Medulla oblongata (tissue), 1 donor: Measurements from ENCODE around the gene CCR6.
A peak's percentile ranks its signal among the peaks of the same experiment; 100 is the strongest.
"Not testable (repeated sequence)": the region's sequence is repeated elsewhere in the genome, so short reads cannot be mapped to it uniquely, and the experiment has no call there.

Source experiments
- DNase-seq: peaks from one replicate; pipeline ENCODE4 v3.0.0-alpha.2; 2015; ENCODE audit errors: extremely low spot score

The CCR6 gene

DNA sequence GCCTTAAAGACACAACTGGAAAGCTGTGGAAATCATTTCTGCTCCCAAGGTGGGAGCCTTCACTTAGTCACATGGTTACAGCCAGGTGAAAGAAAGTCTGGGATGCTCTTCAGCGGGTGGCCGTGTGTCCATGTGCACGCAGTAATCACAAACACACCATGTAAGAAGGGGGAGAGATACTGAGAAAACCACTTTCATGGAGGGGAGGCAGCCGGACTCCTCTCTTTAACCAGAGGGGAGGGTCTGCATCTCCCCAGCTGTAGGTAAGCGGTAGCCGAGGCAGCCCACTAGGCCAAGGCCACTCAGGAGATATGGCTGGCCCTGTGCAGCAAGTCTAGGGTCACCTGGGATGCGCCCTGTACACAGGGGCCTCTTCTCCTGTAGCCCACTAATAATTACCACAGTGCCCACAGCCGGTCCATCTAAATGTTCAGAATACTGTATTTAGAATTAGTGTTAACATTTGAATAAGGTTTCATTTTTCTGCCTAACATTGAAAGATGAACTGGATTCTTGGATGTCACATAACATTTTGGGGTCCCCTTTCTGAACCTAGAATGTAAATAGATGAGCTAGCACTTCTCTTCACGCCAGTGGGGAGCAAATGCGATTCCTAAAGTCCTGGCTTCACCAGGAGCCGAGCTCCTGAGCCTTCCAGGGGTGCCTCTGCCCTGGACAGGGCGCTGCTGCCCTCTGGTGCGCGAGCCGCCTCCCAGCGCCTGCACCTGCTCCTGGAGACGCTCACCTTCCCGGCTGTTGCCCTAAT is 19.0 kb downstream of the CCR6 start:
- DNase-seq: peak; percentile 37

DNA sequence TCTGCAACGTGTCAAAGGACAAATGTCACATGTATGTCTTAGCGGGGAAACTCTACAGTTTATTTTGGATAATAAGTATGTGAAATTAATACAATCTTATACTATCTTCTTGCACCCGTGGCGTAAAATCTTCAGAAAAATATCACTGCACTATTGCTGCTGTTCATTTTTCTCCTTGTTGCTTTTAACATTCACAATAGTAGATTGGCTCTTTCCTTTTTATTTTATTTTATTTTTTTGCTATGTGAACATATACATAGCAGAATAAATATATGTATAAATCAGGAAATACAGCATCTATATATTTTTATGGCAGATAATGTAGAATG is 19.5 kb downstream of the CCR6 start:
- no peak for DNase-seq

GRCh38 chr6:167143041-167143440 is 20.1 kb downstream of the CCR6 start:
- DNase-seq: no peak

DNA sequence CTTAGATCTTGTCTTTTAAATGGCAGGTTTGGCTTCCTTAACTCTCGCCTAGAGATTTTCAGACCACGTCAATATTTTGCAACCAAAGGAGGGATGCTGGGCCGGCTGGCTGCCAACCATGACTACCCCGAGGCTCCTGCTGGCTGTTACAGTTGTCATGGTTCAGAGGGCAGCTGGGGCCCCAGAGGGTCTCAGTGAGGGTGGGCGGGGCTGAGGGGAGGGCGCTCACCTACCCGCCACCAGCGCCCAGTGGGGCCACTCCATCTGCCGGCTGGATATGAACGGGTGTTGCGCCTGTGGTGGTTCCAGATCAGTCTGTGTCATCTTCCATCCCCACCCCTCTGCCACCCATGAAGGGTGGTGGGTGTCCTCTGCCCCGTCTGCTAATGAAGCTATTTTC is 22.6 kb downstream of the CCR6 start:
- no peak for DNase-seq

DNA sequence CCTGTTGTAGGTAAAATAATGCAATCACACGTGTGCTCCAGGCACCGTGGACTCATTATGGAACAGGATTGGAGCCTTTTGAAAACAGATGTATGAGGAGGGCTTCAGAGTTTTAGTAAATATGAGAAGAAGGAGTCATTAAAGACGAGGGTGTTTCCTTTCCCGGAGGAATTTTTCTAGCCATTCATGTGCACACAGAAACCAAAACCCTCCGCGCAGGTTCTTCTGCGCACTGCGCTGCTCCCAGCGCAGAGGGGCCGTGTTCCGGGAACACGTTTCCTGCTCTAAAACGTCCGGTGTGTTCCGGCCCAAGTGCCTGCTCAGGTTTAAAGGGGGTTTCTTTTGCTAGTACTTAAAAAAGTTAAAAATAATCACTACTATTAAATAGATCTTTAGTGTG is 23.2 kb downstream of the CCR6 start:
- no peak for DNase-seq

DNA sequence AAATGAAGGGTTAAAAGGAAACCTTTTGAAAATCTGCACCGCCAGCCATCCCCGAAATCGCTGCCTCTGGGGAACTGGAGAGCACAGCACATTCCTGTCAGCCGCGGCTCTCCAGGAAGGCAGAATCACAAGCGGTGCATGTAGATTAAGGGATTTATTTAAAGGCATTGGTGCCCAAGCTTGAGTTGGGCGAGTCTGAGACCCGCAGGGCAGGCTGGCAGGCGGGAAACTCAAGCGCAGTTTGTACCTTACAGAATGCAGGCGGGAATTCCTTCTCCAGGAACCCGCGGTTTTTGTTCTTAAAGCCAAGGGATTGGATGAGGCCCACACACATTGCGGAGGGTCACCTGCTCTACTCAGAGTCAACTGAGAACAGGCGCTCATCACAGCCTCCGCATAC is 24.1 kb downstream of the CCR6 start:
- DNase-seq: no peak

DNA sequence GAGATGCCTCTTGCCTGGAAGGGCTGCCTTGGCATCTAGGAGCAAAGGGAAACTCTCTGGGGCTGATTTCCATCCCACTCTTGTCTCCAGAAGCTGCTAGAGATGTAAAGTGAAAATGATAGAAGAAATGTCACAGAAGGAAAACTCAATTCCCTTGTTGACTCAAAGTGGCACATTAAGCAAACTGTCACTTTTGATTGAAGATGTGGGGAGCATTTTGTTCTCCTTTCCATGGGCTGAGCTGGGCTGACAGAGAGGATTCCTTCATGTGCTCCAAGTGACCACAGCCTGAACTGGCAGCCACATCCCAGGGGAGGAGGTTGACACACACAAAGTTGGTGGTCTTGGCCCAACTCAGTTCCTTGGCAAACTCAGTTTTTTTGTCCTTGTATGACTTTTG is 25.1 kb downstream of the CCR6 start:
- DNase-seq: no peak

- DNase-seq: no peak
Observed at GRCh38 chr6:167148997-167149396, 26.1 kb downstream of the CCR6 start.

DNA sequence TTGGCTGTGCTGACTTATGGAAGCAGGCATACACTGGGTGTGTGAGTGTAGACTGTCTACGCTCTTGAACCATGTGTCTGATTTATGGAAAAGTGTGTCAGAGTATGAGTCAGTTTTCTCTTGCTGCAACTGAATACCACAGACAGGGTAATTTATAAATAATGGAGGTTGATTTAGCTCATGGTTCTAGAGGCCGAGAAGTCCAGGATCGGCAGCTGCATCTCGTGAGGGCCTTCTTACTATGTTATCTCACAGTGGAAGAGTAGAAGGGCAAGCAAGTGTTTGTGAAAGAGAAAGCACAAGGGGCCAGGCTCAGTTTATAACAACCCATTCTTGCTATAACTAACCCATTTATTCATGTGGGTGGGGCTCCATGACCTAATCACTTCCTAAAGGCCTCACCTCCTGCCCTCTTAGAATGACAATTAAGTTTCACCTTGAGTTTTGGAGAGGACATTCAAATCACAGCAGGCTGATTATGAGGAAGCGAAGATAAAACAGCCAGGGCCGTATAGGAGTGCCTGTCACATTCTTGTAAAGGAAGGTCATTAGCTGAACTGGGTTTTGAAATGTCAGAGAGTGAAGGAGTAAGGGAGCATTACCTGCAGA is 28.1 kb downstream of the CCR6 start:
- no peak for DNase-seq

DNA sequence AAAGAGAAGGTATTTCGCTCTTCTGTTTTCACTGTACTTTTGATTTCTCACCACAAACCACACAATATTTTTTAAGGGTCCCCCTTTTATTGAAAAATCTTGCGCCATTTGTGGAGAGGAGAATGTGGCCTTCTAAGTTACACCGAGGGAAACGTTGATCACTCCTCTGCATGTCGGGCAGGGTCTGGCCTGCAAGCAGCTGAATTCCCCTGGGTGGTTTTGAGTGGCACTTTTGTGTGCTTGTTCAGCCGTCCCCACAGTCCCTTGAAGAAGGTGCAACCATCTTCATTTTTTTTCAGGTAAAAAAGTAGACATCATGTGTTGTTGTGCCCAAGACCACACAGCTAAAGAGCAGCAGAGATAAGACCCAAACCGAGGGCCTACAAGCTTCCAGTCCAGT is 28.8 kb downstream of the CCR6 start:
- no peak for DNase-seq

- DNase-seq: no peak
Observed at GRCh38 chr6:167152862-167153261, 30.0 kb downstream of the CCR6 start.

DNA sequence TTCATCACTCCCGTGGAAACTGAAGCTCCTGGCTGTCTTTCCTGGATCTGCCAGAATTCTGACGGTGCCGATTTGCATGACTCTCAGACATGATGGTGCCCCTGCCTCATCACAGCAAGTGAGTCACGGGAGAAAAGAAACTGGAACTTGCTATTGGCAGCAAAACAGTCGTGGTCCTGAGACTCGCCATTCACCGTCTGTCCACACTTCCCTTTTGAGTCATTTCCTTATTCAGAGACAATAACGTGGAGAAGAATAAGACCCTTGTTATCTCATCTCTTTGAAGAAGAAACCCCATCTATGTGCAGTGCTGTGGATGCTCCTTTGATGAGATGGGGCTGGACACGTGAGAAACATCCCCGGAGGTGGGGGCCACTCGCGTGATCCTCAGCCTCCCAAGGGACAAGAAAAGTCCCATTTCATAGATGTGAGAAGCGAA is 30.6 kb downstream of the CCR6 start:
- DNase-seq: peak; percentile 87

DNA sequence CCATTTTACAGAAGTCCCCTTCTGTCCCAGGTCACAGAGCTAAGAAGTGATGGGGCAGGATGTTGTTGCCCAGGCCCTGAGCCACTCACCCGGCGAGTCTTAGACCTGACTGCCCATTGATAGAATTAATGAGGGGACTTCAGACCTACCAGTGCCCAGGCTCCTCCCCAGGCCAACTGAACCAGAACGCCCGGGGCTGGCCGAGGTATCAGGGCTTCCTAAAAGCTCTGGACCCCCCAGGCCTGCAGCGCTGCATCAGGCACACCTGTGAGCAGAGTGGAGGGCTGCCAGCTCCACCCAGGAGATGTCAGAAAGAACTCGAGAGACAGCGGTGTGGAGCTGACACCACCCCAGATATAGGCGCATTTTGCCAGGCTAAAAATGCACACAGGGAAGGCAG is 31.4 kb downstream of the CCR6 start:
- DNase-seq: no peak

DNA sequence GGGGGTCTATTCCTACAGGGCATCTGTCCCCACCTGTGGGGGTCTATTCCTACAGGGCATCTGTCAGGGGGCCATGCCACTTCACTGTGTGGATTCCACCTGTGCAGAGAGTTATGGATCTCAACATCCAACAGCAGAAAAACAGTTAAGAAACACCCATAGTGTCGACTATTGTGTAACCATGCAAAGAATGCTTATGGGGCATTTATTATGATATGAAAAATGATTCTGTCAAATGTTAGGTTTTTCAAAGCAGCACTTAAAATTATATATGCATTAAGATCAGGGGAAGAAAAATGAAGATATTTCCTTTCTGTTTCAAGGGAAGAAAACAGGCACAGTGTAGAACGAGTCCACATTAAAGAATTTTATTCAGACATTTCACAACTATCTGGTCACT is 32.0 kb downstream of the CCR6 start:
- DNase-seq: no peak

- DNase-seq: no peak
Observed at GRCh38 chr6:167157414-167157813, 34.5 kb downstream of the CCR6 start.

- peak; percentile 48 for DNase-seq
Observed at GRCh38 chr6:167157863-167158262, 35.0 kb downstream of the CCR6 start, which contains the start of gene GPR31. TSS of gene GPR31 (minus strand) at chr6:167157980. CDS start at chr6:167157831, 149 bp downstream.

DNA sequence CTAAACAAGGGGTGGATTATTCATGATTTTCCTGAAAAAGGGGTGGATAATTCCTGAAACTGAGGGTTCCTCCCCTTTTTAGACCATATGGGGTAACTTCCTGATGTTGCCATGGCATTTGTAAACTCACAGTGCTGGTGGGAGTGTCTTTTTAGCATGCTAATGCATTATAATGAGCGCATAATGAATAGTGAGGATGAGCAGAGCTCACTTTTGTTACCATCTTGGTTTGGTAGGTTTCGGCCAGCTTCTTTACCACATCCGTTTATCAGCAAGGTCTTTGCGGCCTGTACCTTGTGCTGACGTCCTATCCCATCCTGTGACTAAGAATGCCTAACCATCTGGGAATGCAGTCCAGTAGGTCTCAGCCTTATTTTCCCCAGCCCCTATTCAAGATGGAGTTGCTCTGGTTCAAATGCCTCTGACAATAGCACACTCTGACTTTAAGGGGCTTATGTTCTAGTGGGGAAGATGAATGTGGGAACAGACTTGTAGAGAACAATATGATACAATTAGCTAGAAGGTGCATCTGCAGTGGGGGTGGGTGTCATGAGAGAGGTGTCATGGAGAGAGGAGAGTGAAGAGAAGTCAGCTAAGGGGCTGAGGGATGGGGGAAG is 39.1 kb downstream of the CCR6 start:
- no peak for DNase-seq

GRCh38 chr6:167162591-167162990 is 39.7 kb downstream of the CCR6 start:
- DNase-seq: no peak

- no peak for DNase-seq
Observed at GRCh38 chr6:167163476-167164011, 40.6 kb downstream of the CCR6 start.

DNA sequence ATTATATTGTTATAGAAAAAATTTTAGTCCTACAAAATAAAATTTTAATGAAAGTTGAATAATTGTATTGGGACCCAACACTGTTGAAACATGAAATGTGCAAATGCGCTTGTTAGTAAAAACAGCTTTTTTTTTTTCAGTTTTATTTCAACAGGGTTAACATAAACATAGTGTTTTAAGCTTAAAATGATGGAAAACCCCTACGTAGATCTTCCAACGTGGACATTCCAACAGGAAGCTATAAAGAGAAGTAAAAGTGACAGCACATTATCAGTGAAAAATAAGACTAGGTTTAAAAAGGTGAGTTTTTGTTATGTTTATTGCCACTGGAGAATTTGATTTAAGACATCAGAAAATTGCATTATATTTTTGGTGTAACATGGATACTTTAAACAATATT is 41.4 kb downstream of the CCR6 start:
- DNase-seq: no peak

DNA sequence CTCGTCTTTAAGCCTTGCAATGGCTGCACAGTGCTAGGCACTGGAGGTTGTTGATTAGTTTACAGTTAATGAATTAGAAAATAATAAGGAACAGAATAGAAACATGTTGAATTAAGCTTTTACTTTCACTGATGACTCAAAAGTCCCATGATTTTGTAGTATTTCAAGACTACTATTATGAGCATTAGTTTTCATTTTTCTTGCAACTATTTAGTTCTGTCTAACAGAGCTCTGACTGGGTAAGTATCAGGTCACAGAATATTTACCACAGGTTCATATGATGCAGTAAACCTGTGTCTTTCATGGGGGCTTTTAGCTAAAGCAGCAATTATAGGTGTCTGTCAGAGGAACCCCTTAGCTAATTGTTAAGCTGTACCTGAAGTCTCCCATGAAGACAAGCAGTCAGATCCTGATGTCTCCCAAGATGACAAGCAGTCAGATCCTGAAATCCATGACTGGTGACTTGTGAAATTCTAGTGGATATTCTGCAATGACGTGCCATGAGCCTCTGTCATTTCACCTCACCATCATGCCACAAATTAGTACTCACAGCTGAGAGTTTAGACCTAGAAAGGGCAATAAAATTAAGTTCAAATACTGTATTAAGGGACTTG is 43.1 kb downstream of the CCR6 start:
- DNase-seq: no peak

DNA sequence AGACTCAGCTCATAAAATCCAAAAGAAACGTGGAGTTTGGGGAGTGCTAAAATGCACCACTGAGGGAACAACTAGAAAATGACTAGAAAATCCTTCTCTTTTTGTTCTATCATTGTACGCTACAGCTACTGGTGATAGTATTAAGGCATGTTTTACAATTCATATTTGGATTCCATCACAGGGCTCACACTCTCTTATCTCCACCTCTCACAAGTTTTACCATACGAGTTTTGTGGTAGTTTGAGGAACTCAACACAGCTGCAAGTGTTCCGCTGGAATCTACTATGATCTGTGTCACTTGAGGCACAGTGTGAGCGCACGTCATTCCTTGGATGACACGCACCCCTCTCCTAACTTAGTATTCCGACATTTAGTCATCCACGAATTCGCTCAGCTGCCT is 44.8 kb downstream of the CCR6 start:
- DNase-seq: not testable (repeated sequence)
